GM19043 (cell line): Measurements from ENCODE around the gene ATP6V1B1.
A peak's percentile ranks its signal among the peaks of the same experiment; 100 is the strongest.
"Not testable (repeated sequence)": the region's sequence is repeated elsewhere in the genome, so short reads cannot be mapped to it uniquely, and the experiment has no call there.

Source experiments
- ATAC-seq: cut with Tn5 transposase; IDR thresholded peaks from one replicate; pipeline ENCODE4 v1.9.1; 2021; ENCODE audit warnings: low read depth; ENCODE audit not compliant: unreplicated experiment

ATP6V1B1 gene

DNA sequence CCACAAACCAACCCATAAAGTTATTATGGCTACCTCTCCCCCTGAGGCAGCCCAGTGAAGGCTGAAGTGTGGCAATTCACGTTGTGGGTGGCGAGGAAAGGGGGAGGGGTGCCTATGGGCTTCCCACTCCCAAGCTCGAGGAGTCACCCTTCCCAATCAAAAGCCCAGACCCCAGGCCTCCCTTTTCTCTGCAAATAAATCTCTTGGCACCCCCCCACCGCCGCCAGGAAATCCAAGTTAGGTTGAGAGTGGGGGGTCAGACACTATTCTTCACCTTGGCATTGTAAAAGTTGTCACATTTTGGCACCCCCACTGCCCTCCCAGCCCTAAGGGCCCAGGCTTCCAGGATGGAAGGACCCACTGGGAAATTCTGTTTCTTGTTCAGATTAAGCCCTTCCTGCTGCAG, 49.6 kb downstream of the ATP6V1B1 start:
- no peak for ATAC-seq

DNA sequence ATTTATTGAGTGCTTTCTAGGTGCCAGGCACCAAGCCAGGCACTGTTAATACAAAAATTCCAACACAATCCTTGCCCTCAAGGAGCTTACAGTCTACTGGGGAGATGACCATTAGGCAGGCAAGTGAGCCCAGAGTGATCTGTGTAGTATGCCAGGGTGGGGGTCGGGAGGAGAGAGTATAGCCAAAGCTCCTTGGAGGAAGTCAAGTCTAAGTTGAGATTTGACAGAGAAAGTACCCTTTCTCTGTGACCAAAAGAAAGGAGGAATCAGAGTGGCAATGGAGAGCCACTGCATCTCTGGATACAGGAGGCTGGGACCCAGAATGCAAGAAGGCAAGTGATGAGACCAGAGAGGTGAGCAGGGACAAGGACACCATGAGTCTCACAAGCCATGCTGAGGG, 50.3 kb downstream of the ATP6V1B1 start:
- ATAC-seq: no peak

- ATAC-seq: no peak
These were observed 50.9 kb downstream of the ATP6V1B1 start for GRCh38 chr2:70986499-70987189.

- ATAC-seq: no peak
These were observed 51.7 kb downstream of the ATP6V1B1 start for GRCh38 chr2:70987386-70987785.

GRCh38 chr2:70988151-70988550, 52.5 kb downstream of the ATP6V1B1 start:
- ATAC-seq: no peak

DNA sequence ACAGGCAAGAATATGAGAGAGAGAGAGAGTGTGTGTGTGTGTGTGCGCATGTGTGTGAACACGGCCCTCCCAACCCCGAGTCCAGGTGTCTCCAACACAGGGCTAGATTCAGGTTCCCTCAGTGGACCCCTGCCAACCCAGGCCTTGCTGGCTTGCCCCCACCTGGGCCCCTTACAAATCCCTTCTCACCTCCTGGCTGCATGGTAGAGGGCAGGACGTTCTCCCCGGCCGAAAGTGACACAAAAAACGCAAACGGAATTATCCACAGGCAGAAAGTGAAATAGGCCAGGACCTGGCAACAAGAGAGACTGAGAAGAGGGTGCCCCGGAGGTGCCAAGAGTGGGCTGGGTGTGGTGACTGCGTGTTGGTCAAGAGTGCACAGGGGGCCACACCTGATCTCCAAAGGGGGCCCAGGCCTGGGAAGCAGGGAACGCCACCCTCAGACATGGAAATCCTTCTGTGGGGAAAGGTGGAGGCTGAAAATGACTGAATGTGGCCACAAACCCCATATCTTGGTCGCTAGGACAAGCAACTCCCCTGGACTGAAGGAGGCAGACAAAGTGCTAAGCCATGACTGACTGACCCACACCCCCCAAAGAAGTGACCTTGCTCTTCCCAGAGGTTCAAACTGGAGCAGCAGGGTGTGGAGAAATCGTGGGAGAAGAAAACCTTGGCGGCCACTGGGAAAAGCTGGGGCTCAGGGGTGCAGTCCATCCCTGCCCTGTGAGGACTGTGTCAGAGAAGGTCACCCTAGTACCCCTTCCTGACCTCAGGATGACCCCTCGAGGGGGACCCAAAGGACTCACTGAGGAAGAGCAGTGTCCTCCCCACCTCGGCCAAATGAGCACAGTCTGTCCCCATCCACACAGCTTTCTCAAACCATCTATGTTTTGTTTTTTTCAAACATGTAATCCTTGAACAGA, 53.3 kb downstream of the ATP6V1B1 start:
- ATAC-seq: no peak

DNA sequence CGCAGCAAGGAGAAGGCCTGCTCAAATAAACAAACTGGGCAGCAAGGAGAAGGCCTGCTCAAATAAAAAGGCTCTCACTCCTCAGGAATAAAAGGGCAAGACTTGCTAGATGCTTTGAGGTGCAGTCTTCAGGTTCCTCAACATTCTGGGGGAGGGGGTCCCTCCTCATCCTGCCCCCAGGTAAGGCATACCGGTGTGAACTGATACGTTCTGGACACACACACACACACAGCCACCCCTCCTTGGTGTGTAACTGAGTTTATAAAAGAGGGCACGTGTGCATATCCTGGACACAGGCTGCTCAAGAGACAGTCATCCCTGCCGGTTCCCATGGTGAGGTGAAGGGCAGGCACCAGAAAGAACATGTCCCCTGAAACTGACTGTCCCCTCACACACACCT, 54.5 kb downstream of the ATP6V1B1 start:
- ATAC-seq: no peak

DNA sequence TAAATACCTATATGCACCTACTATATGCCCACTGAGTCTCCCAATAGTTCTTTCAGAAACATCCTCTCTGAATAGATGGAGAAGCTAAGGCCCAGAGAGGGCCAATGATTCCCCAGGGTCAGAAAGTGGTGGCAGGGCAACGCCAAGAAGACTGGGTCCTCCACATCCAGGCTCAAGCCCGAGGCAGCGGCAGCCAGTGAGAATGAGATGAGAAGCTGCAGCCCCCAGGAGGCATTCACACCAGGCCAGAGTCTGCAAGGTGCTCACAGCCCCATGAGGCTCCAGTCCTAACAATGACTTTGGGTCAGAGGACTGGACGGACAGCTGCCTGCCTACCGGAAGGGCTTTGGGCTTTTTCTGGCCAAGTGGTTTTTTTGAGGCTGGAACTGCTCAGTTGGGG, 55.4 kb downstream of the ATP6V1B1 start:
- no peak for ATAC-seq

DNA sequence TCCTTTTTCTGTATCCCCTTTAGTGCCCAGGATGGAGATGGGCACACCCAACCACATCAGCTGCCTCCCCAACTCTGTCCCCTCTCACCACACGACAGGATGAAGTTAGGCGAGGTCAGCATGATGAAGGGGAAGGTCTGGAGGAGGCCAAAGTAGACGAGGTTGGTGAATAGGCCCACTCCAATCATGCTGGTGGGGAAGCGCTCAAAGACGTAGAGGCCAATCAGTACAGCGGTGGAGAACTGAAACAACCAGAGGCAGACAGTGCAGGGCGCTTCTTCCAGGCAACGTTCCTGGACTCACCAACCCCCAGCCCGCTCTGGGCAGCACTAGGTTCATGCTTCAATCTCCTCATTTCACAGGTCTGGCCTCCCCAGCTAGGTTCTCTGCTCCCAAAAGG, 56.0 kb downstream of the ATP6V1B1 start:
- no peak for ATAC-seq

GRCh38 chr2:70992945-70993853, 57.5 kb downstream of the ATP6V1B1 start:
- no peak for ATAC-seq

DNA sequence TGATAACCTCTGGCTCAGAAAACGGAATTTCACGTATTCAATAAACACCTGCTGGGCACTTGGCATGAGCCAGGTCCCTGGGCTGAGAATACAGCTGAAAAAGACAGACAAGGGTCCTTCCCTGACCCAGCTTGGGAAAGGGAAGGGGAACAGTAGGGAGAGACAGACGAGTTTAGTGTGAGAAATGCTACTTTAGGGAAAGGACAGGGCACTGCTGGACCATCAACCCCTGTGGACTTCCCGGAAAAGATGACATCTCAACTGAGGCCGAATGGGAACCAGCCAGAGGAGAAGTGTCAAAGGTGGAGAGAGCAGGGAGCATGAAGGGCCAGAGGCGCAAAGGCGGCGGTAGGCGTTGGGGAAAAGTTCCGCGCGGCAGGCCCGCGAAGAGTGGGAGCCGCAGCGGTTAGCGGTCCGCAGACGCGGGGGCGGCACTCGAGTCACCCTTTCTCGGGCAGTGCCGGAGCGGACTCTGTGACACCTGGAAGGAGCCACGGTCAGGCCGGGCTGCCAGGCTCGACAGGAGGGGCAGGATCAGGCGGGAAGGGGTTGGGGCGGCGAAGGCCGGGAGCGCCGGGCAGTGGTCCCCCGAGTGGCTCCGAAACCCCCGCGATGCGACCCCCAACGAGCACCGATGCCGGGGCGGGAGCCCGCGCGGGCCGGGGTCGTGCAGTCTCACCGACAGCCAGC, 58.5 kb downstream of the ATP6V1B1 start:
- ATAC-seq: peak; percentile 20

DNA sequence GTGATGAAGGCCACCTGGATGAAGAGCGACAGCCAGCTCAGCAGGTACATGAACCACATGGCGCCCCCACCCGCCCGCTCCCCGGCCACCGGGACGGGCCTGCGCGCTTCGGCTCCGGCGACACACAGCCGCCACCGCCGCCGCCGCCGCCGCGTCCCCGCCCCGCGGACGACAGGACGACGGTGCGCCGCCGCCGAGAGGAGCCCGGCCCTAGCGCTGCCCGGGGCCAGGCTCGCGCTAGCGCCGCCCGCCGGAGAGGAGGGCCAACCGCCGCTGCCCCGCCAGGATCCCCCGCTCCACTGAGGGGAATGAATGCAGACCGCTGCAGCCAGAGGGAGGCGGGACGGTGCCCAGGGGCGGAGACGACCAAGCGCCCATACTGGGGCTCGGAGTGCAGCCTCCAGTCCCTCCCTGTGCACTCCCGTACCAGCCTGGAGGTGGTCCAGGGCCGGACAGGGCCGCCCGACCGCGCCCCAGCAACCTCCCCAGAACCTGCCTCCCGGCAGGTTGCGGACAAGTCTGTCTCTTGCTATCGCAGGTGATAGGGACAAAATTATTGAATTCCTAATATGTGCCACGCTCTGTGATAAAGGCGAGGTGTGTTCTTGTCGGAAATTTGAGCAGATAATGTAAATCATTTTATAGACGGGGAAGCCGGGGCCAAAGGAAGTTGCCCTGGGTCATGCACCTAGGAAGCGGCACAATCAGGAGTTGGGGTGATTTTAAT, 59.2 kb downstream of the ATP6V1B1 start, which contains the start of gene TEX261:
TSS of gene TEX261 (minus strand) at position 175 of the 727 bp plus-strand sequence. CDS start at position 59, 116 bp downstream.
- peak; percentile 94 for ATAC-seq

DNA sequence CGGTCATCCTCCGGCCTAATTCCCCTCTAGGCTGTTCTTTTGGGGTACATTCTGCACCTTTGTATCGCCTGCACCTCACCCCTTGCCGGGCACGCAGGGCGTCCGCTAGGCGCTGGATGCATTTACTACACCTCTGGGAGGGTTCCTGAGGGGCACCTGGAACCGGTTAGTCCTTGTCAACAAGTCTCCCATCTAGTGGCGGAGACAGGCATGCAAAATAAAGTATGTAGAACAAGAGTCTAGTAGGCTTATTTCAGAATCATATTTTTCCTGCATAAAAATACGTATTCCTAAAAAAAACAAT, 59.7 kb downstream of the ATP6V1B1 start:
- peak; percentile 36 for ATAC-seq

DNA sequence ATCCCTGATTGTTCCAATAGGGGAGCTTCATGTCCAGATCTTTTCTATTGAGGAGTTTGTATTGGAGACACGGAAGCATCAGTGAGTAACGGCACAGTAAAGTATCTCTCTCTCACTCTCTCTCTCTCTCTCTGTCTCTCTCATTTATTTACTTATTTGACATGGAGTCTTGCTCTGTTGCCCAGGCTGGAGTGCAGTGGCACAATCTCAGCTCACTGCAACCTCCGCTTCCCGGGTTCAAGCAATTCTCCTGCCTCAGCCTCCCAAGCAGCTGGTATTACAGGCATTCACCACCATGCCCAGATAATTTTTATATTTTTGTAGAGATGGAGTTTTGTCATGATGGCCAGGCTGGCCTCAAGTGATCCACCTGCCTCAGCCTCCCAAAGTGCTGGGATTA, 63.2 kb downstream of the ATP6V1B1 start:
- not testable (repeated sequence) for ATAC-seq

GRCh38 chr2:70999362-70999761, 63.7 kb downstream of the ATP6V1B1 start:
- ATAC-seq: no peak

DNA sequence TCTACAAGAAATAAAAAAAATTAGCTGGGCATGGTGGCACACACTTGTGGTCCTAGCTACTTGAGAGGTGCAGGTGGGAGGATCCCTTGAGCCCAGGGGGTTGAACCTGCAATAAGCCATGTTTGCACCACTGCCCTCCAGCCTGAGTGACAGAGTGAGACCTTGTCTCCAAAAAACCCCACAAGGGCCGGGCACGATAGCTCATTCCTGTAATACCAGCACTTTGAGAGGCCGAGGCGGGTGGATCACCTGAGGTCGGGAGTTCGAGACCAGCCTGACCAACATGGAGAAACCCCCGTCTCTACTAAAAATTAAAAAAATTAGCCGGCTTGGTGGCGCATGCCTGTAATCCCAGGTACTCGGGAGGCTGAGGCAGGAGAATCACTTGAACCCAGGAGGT, 64.2 kb downstream of the ATP6V1B1 start:
- not testable (repeated sequence) for ATAC-seq

- ATAC-seq: peak; percentile 82
These were observed 65.3 kb downstream of the ATP6V1B1 start for GRCh38 chr2:71000780-71001591.

- ATAC-seq: no peak
These were observed 65.9 kb downstream of the ATP6V1B1 start for GRCh38 chr2:71001592-71001927.
